Cerebellar cortex (tissue), 1 donor: ENCODE data around the gene SCUBE3.

Experiments used
- DNase-seq: peaks from one replicate; pipeline ENCODE4 v3.0.0-alpha.2; 2015; ENCODE audit warnings: low spot score

Gene SCUBE3

GRCh38 chr6:35181933-35182612, 31.7 kb upstream of the SCUBE3 start:
- DNase-seq: peak; percentile 10

GRCh38 chr6:35183281-35183680, 30.5 kb upstream of the SCUBE3 start:
- no peak for DNase-seq

GRCh38 chr6:35183935-35184334, 29.8 kb upstream of the SCUBE3 start:
- DNase-seq: no peak

- DNase-seq: no peak
Measured at GRCh38 chr6:35184580-35185301, 29.0 kb upstream of the SCUBE3 start.

DNA sequence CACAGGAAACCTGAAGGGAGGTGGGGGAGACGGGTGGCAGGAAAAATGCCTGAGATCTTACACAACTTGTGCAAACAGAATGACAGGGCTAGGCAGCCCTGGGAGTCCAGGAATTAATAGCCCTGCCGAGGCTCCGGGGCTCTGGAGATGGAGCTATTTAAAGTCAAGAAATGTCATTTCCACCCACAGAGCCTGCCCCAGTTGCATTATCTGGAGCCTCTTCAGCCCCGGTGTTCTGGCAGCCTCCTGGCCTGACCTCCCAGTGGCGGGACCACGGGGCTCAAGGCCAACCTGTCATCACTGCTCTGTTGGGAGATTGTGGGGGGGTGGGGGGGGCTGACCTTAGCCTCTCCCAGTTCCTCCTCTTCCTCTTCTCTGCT, 28.5 kb upstream of the SCUBE3 start:
- no peak for DNase-seq

DNA sequence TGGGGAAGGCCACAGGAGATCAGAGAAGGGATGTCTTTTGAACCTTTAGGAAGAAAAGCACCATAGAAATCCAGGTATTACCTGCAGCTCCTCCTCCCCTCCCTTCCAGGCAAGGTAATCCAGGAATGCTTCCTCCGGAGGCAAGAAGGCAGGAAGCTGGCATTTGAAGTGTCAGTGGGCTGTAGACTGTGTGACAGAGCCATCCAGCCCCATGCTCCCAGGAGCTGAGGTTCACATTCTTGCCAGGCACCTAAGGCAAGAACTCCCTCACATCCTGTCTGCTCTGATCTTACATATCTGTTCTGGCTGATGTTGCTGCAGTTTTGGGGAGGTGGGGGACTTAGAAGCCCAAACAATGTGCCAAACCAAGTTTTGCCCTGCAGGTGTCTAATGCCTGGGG, 27.8 kb upstream of the SCUBE3 start:
- DNase-seq: no peak

DNA sequence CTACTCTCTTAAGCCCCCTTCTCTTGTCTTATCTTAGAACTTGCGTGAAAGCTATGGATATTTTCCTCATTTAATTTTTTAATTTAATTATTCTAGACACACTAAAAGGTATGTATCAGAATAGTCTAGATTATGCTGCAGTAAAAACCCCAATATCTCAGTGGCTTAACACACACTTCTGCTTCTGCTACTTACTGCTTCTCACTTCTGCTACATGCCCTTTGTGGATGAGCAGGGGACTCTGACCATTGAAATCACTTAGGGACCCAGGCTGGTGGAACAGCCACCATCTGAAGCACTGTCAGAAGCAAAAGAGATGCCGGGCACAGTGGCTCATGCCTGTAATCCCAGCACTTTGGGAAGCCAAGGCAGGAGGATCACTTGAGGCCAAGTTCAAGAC, 27.2 kb upstream of the SCUBE3 start:
- DNase-seq: no peak

DNA sequence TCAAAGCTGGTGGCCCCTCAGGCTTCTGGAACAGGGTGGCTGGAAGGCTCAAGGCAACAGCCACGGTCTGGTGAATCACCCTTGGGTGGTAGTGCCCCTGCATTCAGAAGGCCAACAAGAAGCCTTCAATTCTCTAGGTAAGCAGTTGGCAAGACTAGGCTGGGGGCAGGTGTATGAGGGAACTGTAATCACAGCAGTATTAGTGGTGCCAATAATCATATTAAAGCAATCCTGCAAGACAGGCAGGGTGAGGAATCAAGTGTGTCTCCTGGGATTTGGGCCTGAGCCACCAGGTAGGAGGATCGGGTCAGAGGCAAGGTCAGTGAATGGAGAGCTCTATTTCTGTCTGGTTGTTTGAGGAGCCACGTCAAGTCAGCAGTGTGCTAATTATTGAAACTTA, 24.9 kb upstream of the SCUBE3 start:
- no peak for DNase-seq

GRCh38 chr6:35190306-35190705, 23.4 kb upstream of the SCUBE3 start:
- DNase-seq: no peak

- no peak for DNase-seq
Measured at GRCh38 chr6:35191889-35192288, 21.9 kb upstream of the SCUBE3 start.

DNA sequence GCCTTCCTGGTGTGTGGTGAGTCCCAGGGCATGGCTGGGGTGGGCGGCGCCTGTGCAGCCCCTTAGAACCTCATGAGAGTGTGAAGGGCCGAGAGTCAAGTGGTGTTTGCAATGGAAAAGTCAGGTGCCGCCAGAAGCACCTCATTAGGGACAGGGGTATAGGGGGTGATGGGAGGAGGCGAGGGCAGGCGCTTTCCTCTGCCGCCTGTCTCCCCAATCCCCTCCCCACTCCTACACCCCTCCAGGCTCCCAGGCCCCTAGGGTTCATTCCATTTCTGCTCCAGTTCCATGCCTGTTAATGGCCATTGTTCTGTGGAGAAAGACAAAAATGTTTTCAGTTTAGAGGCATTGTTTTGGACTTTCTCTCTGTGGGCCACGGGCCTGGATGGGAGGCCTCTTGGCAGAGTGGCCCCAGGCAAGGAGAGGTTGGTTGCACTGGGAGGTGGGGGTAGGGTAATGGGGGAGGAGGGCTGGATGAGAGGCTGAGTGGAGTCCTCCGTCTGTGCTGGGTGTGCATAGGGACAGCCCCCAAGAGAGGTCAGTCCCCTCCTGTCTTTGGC, 21.4 kb upstream of the SCUBE3 start:
- DNase-seq: no peak

DNA sequence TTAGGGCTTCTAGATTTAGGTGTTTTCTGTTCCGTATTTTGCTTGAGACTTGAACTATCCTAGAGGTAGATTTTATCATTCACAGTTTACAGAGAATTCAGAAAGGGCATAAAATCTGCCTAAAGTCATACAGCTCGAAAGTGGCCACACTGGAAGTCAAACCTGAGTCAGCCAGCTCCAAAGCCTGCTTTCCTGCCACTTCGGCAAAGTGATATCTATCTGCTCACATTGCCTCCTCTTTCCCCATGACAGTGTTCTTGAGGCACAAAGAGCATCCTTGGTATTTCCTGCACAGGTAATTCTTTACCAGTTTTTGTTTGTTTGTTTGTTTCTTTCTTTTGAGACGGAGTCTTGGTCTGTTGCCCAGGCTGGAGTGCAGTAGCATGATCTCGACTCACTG, 19.4 kb upstream of the SCUBE3 start:
- DNase-seq: no peak

DNA sequence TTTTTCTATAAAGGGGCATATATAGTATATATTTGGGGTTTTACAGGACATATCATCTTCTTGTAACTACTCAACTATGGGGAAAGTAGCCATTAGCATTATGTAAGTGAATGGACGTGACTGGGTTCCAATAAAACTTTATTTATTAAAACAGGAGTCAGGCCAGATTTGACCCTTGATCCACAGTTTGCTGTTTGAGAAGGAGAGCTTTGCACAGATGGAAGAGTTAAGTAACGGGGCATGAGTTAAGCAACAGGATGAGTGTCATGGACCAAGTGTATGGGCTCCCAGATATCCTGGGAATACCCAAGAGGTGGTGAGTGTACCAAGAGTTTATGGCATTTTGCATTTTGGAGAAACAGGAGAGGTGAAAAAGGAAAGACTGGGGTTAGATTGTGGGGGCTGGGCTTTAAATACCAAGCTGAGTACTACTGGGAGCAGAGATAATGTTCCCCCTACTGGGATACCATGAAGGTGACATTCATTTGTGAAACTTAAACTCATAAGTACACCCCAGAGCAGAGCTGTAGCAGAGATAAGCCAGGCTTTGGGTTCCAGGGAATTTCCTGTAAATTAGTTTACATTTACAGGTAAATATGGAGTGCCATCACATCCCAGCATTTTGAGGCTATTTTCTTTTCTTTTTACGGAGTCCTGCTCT, 18.5 kb upstream of the SCUBE3 start:
- no peak for DNase-seq

DNA sequence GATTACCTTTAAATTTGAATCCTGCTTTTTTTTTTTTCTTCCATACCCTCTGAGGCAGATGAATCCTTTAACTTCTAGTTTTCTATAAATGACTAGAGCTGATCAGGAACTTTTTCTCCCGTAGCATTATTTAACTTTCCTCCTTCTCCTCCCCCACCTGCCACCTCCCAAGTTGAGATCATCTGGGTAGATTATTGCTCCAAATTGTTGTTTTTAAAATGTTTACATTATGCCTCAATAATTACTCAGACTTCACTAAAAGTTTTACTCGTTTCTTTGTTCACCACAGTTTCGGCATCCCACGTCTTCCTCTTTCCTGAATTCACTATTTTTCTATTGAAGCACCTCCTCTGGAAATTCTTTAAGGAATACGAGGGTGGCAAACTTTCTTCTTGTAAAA, 16.6 kb upstream of the SCUBE3 start:
- no peak for DNase-seq

DNA sequence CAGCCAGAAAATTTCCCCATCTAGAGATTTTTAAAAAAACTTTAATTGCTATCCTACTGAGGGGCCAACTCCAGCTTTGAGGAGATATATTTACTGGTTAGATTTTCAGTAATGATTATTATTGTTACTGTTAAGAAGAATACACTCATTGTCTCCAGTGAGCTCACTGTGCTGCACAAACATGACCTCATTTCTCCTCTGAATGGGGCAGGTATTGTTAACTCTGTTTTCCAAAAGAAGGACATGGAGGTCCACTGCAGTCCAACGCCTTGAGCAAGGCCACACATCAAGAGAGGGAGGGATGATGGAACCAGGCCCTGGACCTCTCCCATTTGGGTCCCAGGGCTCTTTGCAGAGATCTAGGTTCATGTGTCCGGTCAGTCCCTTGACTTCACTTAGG, 13.9 kb upstream of the SCUBE3 start:
- DNase-seq: no peak

GRCh38 chr6:35202066-35202546, 11.7 kb upstream of the SCUBE3 start:
- DNase-seq: no peak

- no peak for DNase-seq
Measured at GRCh38 chr6:35203152-35203670, 10.5 kb upstream of the SCUBE3 start.

- no peak for DNase-seq
Measured at GRCh38 chr6:35203680-35204079, 10.1 kb upstream of the SCUBE3 start.

- no peak for DNase-seq
Measured at GRCh38 chr6:35206346-35206745, 7.4 kb upstream of the SCUBE3 start.

DNA sequence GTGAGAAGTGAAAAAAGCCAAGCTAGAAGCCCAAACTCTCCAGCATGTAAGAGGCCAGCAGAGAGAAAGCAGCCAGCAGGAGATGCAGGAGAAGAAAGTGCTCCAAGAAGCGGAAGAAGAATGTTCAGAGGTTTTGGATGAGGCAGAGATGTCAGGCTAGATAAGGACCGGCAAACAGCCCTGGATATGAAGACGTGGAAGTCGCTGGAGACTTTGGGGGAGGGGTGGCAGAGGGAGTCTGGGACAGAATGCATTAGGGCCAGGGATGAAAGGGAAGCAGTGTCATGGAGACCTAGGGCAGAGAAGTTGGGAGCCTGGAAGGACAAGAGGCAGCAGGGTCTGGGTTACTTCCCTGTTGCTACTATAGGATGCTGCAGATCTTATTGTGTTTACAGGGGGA, 5.3 kb upstream of the SCUBE3 start:
- no peak for DNase-seq

GRCh38 chr6:35209081-35209480, 4.7 kb upstream of the SCUBE3 start:
- DNase-seq: no peak

DNA sequence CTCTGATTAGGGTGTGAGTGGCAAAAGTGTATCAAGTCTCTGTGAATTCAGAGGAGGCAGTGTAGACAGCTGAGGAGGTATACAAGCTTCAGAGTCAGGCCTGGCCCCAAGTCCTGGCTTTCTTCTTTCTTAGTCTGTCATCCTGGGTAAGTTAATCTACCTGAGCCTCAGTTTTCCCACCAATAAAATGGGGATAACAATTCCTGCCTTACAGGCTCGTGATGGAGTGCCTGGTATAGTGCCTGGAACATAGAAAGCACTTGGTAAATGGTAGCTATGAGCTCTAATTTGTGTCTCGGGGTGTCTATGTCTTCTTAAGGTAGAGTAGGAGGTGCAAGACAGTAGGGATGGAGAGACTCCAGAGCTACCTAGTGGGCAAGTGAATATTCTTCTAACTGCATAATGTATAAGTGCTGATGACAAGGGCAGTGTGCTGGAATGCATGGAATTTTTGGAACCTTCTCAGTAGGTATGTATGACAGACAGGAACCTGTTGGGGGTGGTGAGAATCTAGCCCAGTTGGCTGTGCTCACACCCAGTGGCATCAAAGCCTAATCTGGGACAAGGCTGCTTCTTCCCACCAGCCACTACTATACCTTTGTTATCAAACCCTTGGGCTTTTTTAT, 4.0 kb upstream of the SCUBE3 start:
- DNase-seq: no peak
